H9 (cell line): ENCODE data around the gene PTPRR. TPM values are rescaled to one million over a fixed set of nuclear protein-coding genes. Genes with fewer than 3 reads are reported as not detected.

Experiments used
- DNase-seq: peaks from one replicate; pipeline ENCODE4 v3.0.0-alpha.2; 2017
- H2AFZ ChIP-seq: one replicate; pipeline ENCODE4 v1.6.1; 2013; ENCODE audit warnings: mild to moderate bottlenecking, low read length, control low read depth, moderate library complexity
- H2AK5ac ChIP-seq: 2 replicates; pipeline ENCODE4 v1.6.1; 2013; ENCODE audit warnings: low read length, control low read depth, mixed read lengths; ENCODE audit not compliant: insufficient read length
- H2BK120ac ChIP-seq: one replicate; pipeline ENCODE4 v1.6.1; 2013; ENCODE audit warnings: low read depth, mild to moderate bottlenecking, low read length, control low read depth, inconsistent platforms; ENCODE audit not compliant: poor library complexity, severe bottlenecking
- H2BK12ac ChIP-seq: 2 replicates; pipeline ENCODE4 v1.6.1; 2013; ENCODE audit warnings: low read length, control low read depth, mixed read lengths, low read depth; ENCODE audit not compliant: insufficient read length
- H2BK15ac ChIP-seq: 2 replicates; pipeline ENCODE4 v1.6.1; 2013; ENCODE audit warnings: low read depth, low read length, control low read depth
- H2BK20ac ChIP-seq: one replicate; pipeline ENCODE4 v1.6.1; 2013; ENCODE audit warnings: low read depth, mild to moderate bottlenecking, low read length, control low read depth, inconsistent platforms; ENCODE audit not compliant: poor library complexity, severe bottlenecking
- H2BK5ac ChIP-seq: 2 replicates; pipeline ENCODE4 v1.6.1; 2013; ENCODE audit warnings: low read length, control low read depth, mixed read lengths; ENCODE audit not compliant: insufficient read length
- H3K14ac ChIP-seq: 2 replicates; pipeline ENCODE4 v1.6.1; 2013; ENCODE audit warnings: low read length, control low read depth; ENCODE audit not compliant: insufficient read depth
- H3K18ac ChIP-seq: 2 replicates; pipeline ENCODE4 v1.6.1; 2013; ENCODE audit warnings: low read depth, mild to moderate bottlenecking, mixed read lengths, low read length, control low read depth; ENCODE audit not compliant: insufficient read length
- H3K23ac ChIP-seq: 2 replicates; pipeline ENCODE4 v1.6.1; 2013; ENCODE audit warnings: low read length, control low read depth, mixed read lengths, low read depth; ENCODE audit not compliant: insufficient read length
- H3K23me2 ChIP-seq: 2 replicates; pipeline ENCODE4 v1.6.1; 2013; ENCODE audit warnings: low read depth, mild to moderate bottlenecking, mixed read lengths, low read length, control low read depth; ENCODE audit not compliant: insufficient read length, poor library complexity, severe bottlenecking
- H3K27ac ChIP-seq: 2 replicates; pipeline ENCODE4 v1.5.1; 2013; ENCODE audit warnings: low read length, control low read depth, mixed read lengths, low read depth; ENCODE audit not compliant: insufficient read length
- H3K27me3 ChIP-seq: 2 replicates; pipeline ENCODE4 v1.6.1; 2013; ENCODE audit warnings: low read length, control low read depth, inconsistent platforms; ENCODE audit not compliant: insufficient read depth
- H3K4ac ChIP-seq: 2 replicates; pipeline ENCODE4 v1.6.1; 2013; ENCODE audit warnings: low read depth, mild to moderate bottlenecking, control low read depth, inconsistent platforms, low read length, moderate library complexity
- H3K4me1 ChIP-seq: 2 replicates; pipeline ENCODE4 v1.6.1; 2013; ENCODE audit warnings: low read length, control low read depth, inconsistent platforms; ENCODE audit not compliant: insufficient read depth
- H3K4me2 ChIP-seq: 2 replicates; pipeline ENCODE4 v1.6.1; 2013; ENCODE audit warnings: low read length, control low read depth, mixed read lengths; ENCODE audit not compliant: insufficient read length, insufficient read depth
- H3K56ac ChIP-seq: 2 replicates; pipeline ENCODE4 v1.6.1; 2013; ENCODE audit warnings: low read depth, mild to moderate bottlenecking, mixed read lengths, low read length, control low read depth; ENCODE audit not compliant: insufficient read length
- H3K79me1 ChIP-seq: 2 replicates; pipeline ENCODE4 v1.6.1; 2013; ENCODE audit warnings: low read depth, mild to moderate bottlenecking, moderate library complexity, low read length, control low read depth, inconsistent platforms; ENCODE audit not compliant: insufficient read depth, poor library complexity, severe bottlenecking
- H3K79me2 ChIP-seq: 2 replicates; pipeline ENCODE4 v1.6.1; 2013; ENCODE audit warnings: low read length, control low read depth, inconsistent platforms; ENCODE audit not compliant: insufficient read depth
- H3K9ac ChIP-seq: 2 replicates; pipeline ENCODE4 v1.6.1; 2013; ENCODE audit warnings: low read length, control low read depth, mixed read lengths; ENCODE audit not compliant: insufficient read length; ENCODE audit errors: extremely low read depth
- H3K9me3 ChIP-seq: one replicate; pipeline ENCODE4 v1.6.1; 2013; ENCODE audit warnings: low read depth, low read length, inconsistent platforms; ENCODE audit not compliant: control insufficient read depth
- H3T11ph ChIP-seq: one replicate; pipeline ENCODE4 v1.6.1; 2013; ENCODE audit warnings: mild to moderate bottlenecking, low read length, control low read depth, inconsistent platforms
- H4K20me1 ChIP-seq: one replicate; pipeline ENCODE4 v1.6.1; 2013; ENCODE audit not compliant: control insufficient read depth, insufficient read length, insufficient read depth
- H4K5ac ChIP-seq: 2 replicates; pipeline ENCODE4 v1.6.1; 2013; ENCODE audit warnings: low read depth, mild to moderate bottlenecking, mixed read lengths, low read length, control low read depth; ENCODE audit not compliant: insufficient read length
- H4K8ac ChIP-seq: replicated peaks from 2 replicates; pipeline ENCODE4 v1.6.1; 2013; ENCODE audit warnings: low read length, control low read depth, mixed read lengths, low read depth; ENCODE audit not compliant: insufficient read length
- H4K91ac ChIP-seq: 2 replicates; pipeline ENCODE4 v1.6.1; 2013; ENCODE audit warnings: low read depth, mild to moderate bottlenecking, moderate library complexity, mixed read lengths, low read length, control low read depth; ENCODE audit not compliant: insufficient read length
- H3K27ac Mint-ChIP-seq, 3 experiments: 2 replicates in 2 of 3; 3 replicates in 1 of 3; pipeline ENCODE4 v1.8.0; 2020 to 2021; ENCODE audit warnings: mixed read lengths in 3 of 3, mild to moderate bottlenecking in 1 of 3, moderate library complexity in 1 of 3
- H3K27me3 Mint-ChIP-seq: 2 replicates; pipeline ENCODE4 v1.8.0; 2021; ENCODE audit warnings: low read depth, mild to moderate bottlenecking, moderate library complexity, mixed read lengths
- H3K36me3 Mint-ChIP-seq, 3 experiments: 2 replicates in 2 of 3; 3 replicates in 1 of 3; pipeline ENCODE4 v1.8.0; 2020 to 2021; ENCODE audit warnings: low read depth in 3 of 3, mixed read lengths in 3 of 3; ENCODE audit not compliant: insufficient read depth in 1 of 3
- H3K4me1 Mint-ChIP-seq, 2 experiments: 2 replicates each; pipeline ENCODE4 v1.8.0; 2020; ENCODE audit warnings: mixed read lengths in 2 of 2
- H3K4me3 Mint-ChIP-seq, 2 experiments: 2 replicates in 1 of 2; 3 replicates in 1 of 2; pipeline ENCODE4 v1.8.0; 2020 to 2021; ENCODE audit warnings: mild to moderate bottlenecking in 2 of 2, mixed read lengths in 2 of 2, moderate library complexity in 1 of 2
- H3K9me3 Mint-ChIP-seq, 2 experiments: 2 replicates in 1 of 2; 3 replicates in 1 of 2; pipeline ENCODE4 v1.8.0; 2020; ENCODE audit warnings: mild to moderate bottlenecking in 2 of 2, mixed read lengths in 2 of 2, moderate library complexity in 1 of 2
- WGBS: extraction: QIAGEN DNeasy Blood & Tissue Kit; methylation state at CpG from one replicate; pipeline ENCODE4 v1.1.7; 2013; ENCODE audit warnings: missing lambda C conversion rate, low lambda C conversion rate, mixed read lengths; ENCODE audit not compliant: insufficient read length; ENCODE audit errors: extremely low coverage; 5-methylcytosine and 5-hydroxymethylcytosine counted together
- total RNA-seq: library from RNA; stranded (reverse); gene quantifications from 2 replicates; pipeline ENCODE4 v1.2.1, GENCODE V29; 2021
- TF ChIP-seq, protein P1 (sequence below): fragments of 200-600 bp; sonication (generic); conservative IDR thresholded peaks from 3 replicates; pipeline ENCODE4 v1.8.0; 2021; ENCODE audit warnings: antibody characterized with exemption, mild to moderate bottlenecking

Gene PTPRR
- total RNA-seq, 1 experiment from 2014 or later, result 0.22 TPM

DNA sequence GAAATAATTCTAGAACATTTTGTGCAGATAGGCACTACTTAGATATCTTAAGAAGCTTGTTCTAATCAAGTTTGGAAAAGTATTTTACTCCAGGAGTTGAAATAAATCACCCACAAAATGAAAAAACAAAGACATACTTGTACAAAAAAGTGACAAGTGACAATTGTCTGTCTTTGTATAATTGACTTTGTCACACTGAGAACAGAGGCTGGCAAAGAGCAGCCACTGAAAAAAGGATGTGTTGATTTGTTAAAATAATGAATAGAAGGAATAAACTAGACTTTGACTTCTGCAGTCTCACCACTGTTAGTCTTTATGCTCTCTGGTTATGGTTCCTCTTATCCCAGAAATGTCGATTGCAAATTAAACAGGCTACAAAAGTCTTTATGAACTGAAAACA is 77.6 kb downstream of the PTPRR start:
- no peak overlapping the region for H3K27ac ChIP-seq
- H2BK120ac ChIP-seq, result no peak overlapping the region
- no peaks in the 10 kb centered on the region for H3K9me3 ChIP-seq
- no peaks in the 10 kb centered on the region for H4K20me1 ChIP-seq
- H2AK5ac ChIP-seq, result no peak overlapping the region
- H3K79me1 ChIP-seq, result no peaks in the 10 kb centered on the region
- H3T11ph ChIP-seq, result no peak overlapping the region
- TF ChIP-seq, protein P1, sequence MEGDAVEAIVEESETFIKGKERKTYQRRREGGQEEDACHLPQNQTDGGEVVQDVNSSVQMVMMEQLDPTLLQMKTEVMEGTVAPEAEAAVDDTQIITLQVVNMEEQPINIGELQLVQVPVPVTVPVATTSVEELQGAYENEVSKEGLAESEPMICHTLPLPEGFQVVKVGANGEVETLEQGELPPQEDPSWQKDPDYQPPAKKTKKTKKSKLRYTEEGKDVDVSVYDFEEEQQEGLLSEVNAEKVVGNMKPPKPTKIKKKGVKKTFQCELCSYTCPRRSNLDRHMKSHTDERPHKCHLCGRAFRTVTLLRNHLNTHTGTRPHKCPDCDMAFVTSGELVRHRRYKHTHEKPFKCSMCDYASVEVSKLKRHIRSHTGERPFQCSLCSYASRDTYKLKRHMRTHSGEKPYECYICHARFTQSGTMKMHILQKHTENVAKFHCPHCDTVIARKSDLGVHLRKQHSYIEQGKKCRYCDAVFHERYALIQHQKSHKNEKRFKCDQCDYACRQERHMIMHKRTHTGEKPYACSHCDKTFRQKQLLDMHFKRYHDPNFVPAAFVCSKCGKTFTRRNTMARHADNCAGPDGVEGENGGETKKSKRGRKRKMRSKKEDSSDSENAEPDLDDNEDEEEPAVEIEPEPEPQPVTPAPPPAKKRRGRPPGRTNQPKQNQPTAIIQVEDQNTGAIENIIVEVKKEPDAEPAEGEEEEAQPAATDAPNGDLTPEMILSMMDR, result no peak
- no CpG with 5 or more reads among the region's 1 CpG for WGBS
- no peak overlapping the region for H4K5ac ChIP-seq
- H2BK20ac ChIP-seq, result no peak overlapping the region
- no peak overlapping the region for H3K23ac ChIP-seq
- H3K14ac ChIP-seq, result no peak overlapping the region
- H2BK5ac ChIP-seq, result no peak overlapping the region
- H3K56ac ChIP-seq, result no peak overlapping the region
- no peaks in the 10 kb centered on the region for H3K27me3 Mint-ChIP-seq
- no peak overlapping the region for H2AFZ ChIP-seq
- H3K4me1 ChIP-seq, result no peaks in the 10 kb centered on the region
- H3K36me3 Mint-ChIP-seq, result no peaks in the 10 kb centered on the region
- no peak overlapping the region for H3K9ac ChIP-seq
- H4K8ac ChIP-seq, result no peak overlapping the region
- no peaks in the 10 kb centered on the region for H3K23me2 ChIP-seq
- H3K79me2 ChIP-seq, result no peaks in the 10 kb centered on the region
- no peak overlapping the region for H2BK15ac ChIP-seq
- peaks cover 7 to 13% of the 10 kb centered on the region in 2 experiments for H3K4me1 Mint-ChIP-seq
- H3K18ac ChIP-seq, result no peak overlapping the region
- no peaks in the 10 kb centered on the region for H3K27me3 ChIP-seq
- H3K9me3 Mint-ChIP-seq, result no peaks in the 10 kb centered on the region
- no peak overlapping the region for H3K4ac ChIP-seq
- DNase-seq, result no peak
- no peak overlapping the region for H2BK12ac ChIP-seq
- no peak overlapping the region for H3K4me2 ChIP-seq
- H3K27ac Mint-ChIP-seq, result no peak overlapping the region
- H4K91ac ChIP-seq, result no peak overlapping the region
- no peak overlapping the region for H3K4me3 Mint-ChIP-seq
